Neural cell (in vitro differentiated cells): Measurements from ENCODE around the gene VASH1. TPM values are rescaled to one million over a fixed set of nuclear protein-coding genes. Genes with fewer than 3 reads are reported as not detected.

Experiments used
- H2AFZ ChIP-seq: fragments of 200-600, 300-800 bp; sonication (generic), shearing (Covaris generic); 2 replicates; pipeline ENCODE4 v1.6.0; 2014; ENCODE audit warnings: low read depth, mild to moderate bottlenecking, antibody characterized with exemption, low read length, moderate library complexity
- H3F3A ChIP-seq: fragments of 200-600 bp; shearing (Covaris generic); 2 replicates; pipeline ENCODE4 v1.6.1; 2016; ENCODE audit warnings: mild to moderate bottlenecking, moderate library complexity, mixed read lengths, antibody characterized with exemption, low read length; ENCODE audit not compliant: insufficient read depth, poor library complexity, severe bottlenecking
- H3K27ac ChIP-seq: fragments of 200-600, 300-800 bp; sonication (generic), shearing (Covaris generic); 2 replicates; pipeline ENCODE4 v1.5.1; 2014; ENCODE audit warnings: mild to moderate bottlenecking, low read length, moderate library complexity
- H3K27me3 ChIP-seq: fragments of 300-800, 200-600 bp; sonication (generic), shearing (Covaris generic); 2 replicates; pipeline ENCODE4 v1.6.0; 2014; ENCODE audit warnings: mild to moderate bottlenecking, low read depth, low read length, moderate library complexity; ENCODE audit not compliant: insufficient read depth
- H3K36me3 ChIP-seq: fragments of 300-800, 200-600 bp; sonication (generic), shearing (Covaris generic); 2 replicates; pipeline ENCODE4 v1.5.1; 2014; ENCODE audit warnings: mild to moderate bottlenecking, antibody characterized with exemption, low read length, moderate library complexity; ENCODE audit not compliant: insufficient read depth
- H3K4me2 ChIP-seq: fragments of 300-800, 200-600 bp; sonication (generic), shearing (Covaris generic); 2 replicates; pipeline ENCODE4 v1.6.0; 2014; ENCODE audit warnings: mild to moderate bottlenecking, low read length
- H3K4me3 ChIP-seq: fragments of 300-800, 200-600 bp; sonication (generic), shearing (Covaris generic); 2 replicates; pipeline ENCODE4 v1.5.1; 2014; ENCODE audit warnings: mild to moderate bottlenecking, low read length, moderate library complexity
- H3K79me2 ChIP-seq: fragments of 200-600 bp; shearing (Covaris generic); replicated peaks from 2 replicates; pipeline ENCODE4 v1.6.0; 2014; ENCODE audit warnings: mild to moderate bottlenecking, low read length, moderate library complexity; ENCODE audit not compliant: insufficient read depth
- H3K9ac ChIP-seq: fragments of 300-800, 200-600 bp; sonication (generic), shearing (Covaris generic); 2 replicates; pipeline ENCODE4 v1.6.1; 2016; ENCODE audit warnings: mild to moderate bottlenecking, low read length, mixed read lengths
- H3K9me2 ChIP-seq: fragments of 200-600 bp; shearing (Covaris generic); 2 replicates; pipeline ENCODE4 v1.6.1; 2016; ENCODE audit warnings: mild to moderate bottlenecking, low read length, mixed read lengths; ENCODE audit not compliant: insufficient read depth
- H3K9me3 ChIP-seq: fragments of 200-600, 300-800 bp; sonication (generic), shearing (Covaris generic); 2 replicates; pipeline ENCODE4 v1.6.1; 2016; ENCODE audit warnings: mild to moderate bottlenecking, mixed run types, low read length, moderate library complexity, mixed read lengths
- H4K20me1 ChIP-seq: fragments of 200-600 bp; shearing (Covaris generic); 2 replicates; pipeline ENCODE4 v1.6.1; 2016; ENCODE audit warnings: mild to moderate bottlenecking, mixed run types; ENCODE audit not compliant: insufficient read depth
- EP300 ChIP-seq: fragments of 450-650 bp; conservative IDR thresholded peaks from 2 replicates; pipeline ENCODE4 v1.6.1; 2014; ENCODE audit warnings: antibody characterized with exemption, mild to moderate bottlenecking, moderate library complexity; ENCODE audit not compliant: poor library complexity, severe bottlenecking
- EZH2 ChIP-seq: fragments of 200-600, 300-800 bp; shearing (Covaris generic), sonication (generic); IDR thresholded peaks from 2 replicates; pipeline ENCODE4 v1.6.1; 2014; ENCODE audit warnings: antibody characterized with exemption, low read length, borderline replicate concordance, mild to moderate bottlenecking; ENCODE audit not compliant: insufficient read depth, poor library complexity, severe bottlenecking
- MXI1 ChIP-seq: fragments of 450-650 bp; conservative IDR thresholded peaks from 2 replicates; pipeline ENCODE4 v1.6.1; 2014; ENCODE audit warnings: antibody characterized with exemption, mild to moderate bottlenecking; ENCODE audit not compliant: poor library complexity, severe bottlenecking
- RAD21 ChIP-seq: fragments of 450-650 bp; conservative IDR thresholded peaks from 2 replicates; pipeline ENCODE4 v1.6.1; 2014; ENCODE audit warnings: antibody characterized with exemption, mild to moderate bottlenecking, moderate library complexity
- TAF1 ChIP-seq: IDR thresholded peaks from 2 replicates; pipeline ENCODE4 v1.6.1; 2012; ENCODE audit warnings: low read depth
- polyA plus RNA-seq: library from polyadenylated mRNA; depleted of rRNA; stranded (reverse); fragments of >200 nt; gene quantifications from 2 replicates; pipeline ENCODE4 v1.2.3, GENCODE V29; 2014
- TF ChIP-seq, protein P1 (sequence below): IDR thresholded peaks from 2 replicates; pipeline ENCODE4 v1.6.1; 2012; ENCODE audit warnings: borderline replicate concordance

The VASH1 gene
- polyA plus RNA-seq, 1 donor from 2014 or later: 26.8 TPM

GRCh38 chr14:76767681-76768656 lies 6.7 kb downstream of the VASH1 start:
- TF ChIP-seq, protein P1, sequence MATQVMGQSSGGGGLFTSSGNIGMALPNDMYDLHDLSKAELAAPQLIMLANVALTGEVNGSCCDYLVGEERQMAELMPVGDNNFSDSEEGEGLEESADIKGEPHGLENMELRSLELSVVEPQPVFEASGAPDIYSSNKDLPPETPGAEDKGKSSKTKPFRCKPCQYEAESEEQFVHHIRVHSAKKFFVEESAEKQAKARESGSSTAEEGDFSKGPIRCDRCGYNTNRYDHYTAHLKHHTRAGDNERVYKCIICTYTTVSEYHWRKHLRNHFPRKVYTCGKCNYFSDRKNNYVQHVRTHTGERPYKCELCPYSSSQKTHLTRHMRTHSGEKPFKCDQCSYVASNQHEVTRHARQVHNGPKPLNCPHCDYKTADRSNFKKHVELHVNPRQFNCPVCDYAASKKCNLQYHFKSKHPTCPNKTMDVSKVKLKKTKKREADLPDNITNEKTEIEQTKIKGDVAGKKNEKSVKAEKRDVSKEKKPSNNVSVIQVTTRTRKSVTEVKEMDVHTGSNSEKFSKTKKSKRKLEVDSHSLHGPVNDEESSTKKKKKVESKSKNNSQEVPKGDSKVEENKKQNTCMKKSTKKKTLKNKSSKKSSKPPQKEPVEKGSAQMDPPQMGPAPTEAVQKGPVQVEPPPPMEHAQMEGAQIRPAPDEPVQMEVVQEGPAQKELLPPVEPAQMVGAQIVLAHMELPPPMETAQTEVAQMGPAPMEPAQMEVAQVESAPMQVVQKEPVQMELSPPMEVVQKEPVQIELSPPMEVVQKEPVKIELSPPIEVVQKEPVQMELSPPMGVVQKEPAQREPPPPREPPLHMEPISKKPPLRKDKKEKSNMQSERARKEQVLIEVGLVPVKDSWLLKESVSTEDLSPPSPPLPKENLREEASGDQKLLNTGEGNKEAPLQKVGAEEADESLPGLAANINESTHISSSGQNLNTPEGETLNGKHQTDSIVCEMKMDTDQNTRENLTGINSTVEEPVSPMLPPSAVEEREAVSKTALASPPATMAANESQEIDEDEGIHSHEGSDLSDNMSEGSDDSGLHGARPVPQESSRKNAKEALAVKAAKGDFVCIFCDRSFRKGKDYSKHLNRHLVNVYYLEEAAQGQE: no peak
- TF ChIP-seq EZH2 (no peak), TAF1 (no peak), EP300 (no peak), MXI1 (no peak), RAD21 (no peak)
- Histone ChIP-seq H3K79me2 (peaks cover 21% of the 10 kb centered on the region), H3K27ac (no peak overlapping the region), H3K9me2 (no peaks in the 10 kb centered on the region), H2AFZ (no peak overlapping the region), H3K4me2 (no peak overlapping the region), H3F3A (no peaks in the 10 kb centered on the region), H3K36me3 (peaks cover 5% of the 10 kb centered on the region), H3K27me3 (no peaks in the 10 kb centered on the region), H3K4me3 (no peak overlapping the region), H4K20me1 (no peaks in the 10 kb centered on the region), H3K9me3 (no peaks in the 10 kb centered on the region), H3K9ac (no peak overlapping the region)

- Histone ChIP-seq H3K4me2 (no peak overlapping the region), H3K27me3 (no peaks in the 10 kb centered on the region), H3K79me2 (peaks cover 12% of the 10 kb centered on the region), H3K9ac (no peak overlapping the region), H3K36me3 (peaks cover 6% of the 10 kb centered on the region), H4K20me1 (no peaks in the 10 kb centered on the region), H3K27ac (no peak overlapping the region), H3K9me3 (no peaks in the 10 kb centered on the region), H3K9me2 (no peaks in the 10 kb centered on the region), H2AFZ (no peak overlapping the region), H3F3A (no peaks in the 10 kb centered on the region), H3K4me3 (no peak overlapping the region)
- no peak for TF ChIP-seq RAD21
- TF ChIP-seq EZH2: no peak
Observed at GRCh38 chr14:76768671-76769500, 7.6 kb downstream of the VASH1 start.
